Stimulated activated CD4-positive, alpha-beta T cell treated with anti-CD3 and anti-CD28 coated beads, Interleukin-4, amount 100 ng/mL, for 4 hours (primary cell): Measurements from ENCODE around the gene UBL4B.

Source experiments
- DNase-seq, 2 experiments: peaks; one replicate each; pipeline ENCODE4 v3.0.0-alpha.2; 2020

UBL4B gene

DNA sequence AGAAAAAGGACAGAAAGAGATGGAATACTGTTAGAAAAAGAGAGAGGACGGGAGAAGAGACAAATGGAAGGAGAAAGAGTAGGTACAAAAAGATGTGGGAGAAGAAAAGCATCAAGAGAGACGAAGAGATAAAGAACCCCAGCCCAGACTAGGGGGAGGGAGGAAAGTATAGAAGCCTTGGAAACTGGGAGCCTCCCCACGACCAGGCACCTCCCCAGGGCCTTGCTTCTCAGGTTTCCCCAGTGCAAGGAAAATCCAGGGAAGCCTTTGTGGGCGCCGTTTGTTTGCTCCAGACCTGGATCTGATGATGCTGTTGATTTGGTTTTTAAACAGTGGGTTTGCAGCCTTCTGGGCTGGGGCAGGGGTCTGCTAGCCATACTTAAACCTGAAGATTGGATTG lies 26.6 kb upstream of the UBL4B start:
- DNase-seq = no peak

DNA sequence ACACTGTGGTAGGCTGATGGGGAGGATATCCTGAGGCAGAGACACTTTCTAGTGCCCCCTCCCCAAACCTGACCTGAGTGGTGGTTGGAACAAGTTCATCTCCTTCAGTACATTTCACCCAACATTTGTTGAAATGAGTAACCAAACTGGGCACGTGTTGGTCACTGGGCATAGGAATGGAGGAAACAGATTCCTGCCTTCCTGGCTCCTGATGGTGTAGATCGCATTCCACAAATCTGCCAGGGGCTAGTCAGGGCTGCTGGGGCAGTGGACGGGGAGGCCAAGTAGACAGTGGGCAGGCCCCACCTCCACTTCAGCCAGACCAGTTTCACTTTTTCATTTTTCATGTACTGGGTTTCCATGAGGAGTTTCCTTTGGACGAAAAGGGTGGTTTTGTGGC lies 25.3 kb upstream of the UBL4B start:
- DNase-seq = no peak

DNA sequence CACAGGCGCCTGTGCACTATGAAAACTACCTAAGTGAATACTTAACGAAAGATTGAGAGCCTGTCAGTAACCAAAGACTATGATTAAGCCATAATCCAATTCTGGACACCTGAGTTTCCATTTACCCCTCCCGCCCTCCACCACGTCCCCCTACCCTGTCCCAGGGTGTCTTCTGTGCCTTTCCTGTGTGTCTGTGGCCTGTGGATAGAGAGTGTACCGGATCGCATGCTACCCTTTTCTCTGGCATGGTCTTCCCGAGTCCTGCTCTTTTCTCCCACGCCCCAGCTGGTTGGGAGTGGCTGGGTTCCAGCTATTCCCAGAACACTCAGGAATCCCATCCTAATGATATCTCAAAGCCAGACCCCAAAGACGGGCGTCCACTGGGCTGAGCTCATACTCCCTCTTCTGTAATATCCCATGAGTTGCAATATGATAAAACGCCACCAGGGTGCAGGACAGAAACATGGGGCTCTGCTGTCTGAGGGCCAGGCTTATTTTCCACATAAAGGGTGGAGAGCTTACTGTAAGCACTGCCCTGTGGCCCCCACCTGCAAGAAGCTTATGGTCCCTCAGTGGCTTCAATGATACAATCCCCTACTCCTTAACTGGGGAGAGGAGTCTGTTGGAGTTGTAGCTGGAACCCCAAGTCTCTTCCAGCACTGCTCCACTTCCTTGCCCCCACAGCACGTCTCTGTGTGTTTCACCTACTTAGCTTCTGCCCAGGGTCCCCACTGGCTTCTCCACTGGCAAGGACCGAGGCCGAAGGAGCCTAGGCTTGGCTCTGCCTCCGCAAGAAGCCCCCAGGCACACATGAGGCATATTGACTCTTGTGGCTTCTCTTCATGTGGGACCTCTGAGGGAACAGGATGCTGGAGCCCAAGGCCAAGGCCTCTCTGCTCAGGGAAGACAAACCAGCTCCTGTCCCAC lies 24.2 kb upstream of the UBL4B start:
- DNase-seq = peak in 1 of 2 experiments; percentile 16

DNA sequence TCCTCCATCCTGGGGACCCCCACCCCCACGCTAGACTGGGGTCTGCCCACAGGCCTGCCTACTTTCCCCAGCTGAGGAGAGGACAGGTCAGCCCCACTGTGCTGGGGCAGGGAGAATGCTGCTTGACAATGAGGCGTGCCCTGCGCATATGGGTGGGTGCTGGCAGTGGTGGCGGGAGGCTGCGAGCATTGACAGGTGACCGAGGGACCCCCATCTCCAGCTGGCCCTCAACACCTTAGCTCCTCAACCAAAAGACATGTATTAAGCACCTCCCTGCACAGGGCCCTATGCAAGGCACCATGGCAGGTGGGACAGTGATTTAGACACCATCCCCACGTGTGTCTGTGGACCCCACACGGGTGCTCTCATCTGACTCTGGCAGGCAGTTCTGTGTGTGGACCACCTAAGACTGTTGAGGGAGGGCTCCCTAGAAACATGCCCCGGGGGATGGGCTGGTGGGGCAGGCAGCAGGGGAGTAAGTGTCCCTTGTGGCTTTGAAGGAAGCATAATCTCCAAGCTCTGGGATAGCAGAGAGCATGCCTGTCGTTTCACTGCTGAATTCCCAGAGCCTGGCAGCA lies 23.4 kb upstream of the UBL4B start:
- no peak for DNase-seq

DNA sequence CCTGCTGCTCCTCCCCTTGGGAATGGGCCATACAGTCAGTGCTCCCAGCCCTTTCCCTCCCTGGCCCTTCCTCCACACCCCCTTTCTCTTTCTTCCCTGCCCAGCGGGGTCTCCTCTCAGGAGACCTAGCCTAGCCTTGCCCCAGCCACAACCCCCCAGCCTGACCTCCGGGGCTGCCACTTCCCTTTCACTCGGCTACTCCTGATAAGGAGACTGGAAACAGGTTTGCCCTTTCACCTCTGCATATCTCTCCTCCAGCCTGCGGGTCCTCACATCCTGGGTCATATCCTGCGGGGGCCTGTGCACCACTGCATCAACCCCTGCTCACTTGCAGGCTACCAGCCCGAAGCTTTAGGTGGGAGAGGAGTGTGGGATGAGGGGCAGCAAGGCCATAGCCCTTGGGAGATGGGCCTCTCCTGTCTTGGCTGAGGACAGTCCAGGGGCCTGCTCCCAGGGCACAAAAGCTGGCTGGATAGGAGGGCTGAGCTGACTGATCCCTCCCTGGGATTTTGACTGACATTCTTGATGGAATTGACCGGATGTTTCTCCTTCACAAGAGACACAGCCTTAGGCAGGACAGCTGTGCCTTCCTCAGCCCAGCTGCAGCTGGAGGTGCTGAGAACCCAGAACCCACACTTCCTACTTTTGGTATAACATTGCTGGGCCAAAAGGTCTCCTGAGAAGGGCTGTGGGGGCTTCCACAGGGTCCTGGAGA lies 22.5 kb upstream of the UBL4B start:
- no peak for DNase-seq

DNA sequence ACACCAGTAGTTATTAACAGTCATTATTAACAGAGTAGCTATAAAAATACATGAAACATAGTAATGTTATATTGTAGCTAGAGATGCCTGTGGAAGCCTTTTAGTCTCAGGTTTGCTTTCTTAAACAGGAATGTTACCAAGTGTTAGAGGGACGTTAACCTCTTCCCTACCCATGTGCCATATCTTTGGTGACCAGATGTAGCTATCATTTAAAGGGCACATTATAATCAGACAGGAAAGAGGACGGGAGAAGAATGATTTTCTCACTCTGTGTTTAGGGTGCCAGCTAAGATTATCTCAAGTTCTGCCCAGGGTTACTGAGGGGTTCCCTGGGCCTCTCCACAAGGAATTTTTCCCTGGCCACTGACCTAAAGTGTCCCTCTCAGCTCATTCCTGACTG lies 20.9 kb upstream of the UBL4B start:
- DNase-seq = no peak

DNA sequence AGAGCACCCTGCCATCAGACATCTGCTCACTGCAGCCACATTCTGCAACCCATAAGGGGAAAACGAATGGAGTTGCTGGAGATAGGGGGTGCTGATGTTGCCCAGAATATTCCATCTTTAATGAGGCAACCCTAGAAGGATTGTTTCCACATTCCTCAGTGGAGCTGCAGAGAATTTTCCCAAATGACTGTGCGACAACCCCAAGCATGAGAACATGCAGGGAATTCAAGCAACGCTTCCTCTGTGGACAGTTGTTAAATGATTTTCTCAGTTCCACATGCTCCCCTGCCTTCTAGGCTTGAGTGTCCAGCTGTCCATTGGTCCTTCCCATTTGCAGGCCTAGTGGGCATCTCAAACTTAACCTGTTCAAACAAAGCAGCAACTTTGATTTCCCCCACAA lies 20.5 kb upstream of the UBL4B start:
- no peak for DNase-seq

DNA sequence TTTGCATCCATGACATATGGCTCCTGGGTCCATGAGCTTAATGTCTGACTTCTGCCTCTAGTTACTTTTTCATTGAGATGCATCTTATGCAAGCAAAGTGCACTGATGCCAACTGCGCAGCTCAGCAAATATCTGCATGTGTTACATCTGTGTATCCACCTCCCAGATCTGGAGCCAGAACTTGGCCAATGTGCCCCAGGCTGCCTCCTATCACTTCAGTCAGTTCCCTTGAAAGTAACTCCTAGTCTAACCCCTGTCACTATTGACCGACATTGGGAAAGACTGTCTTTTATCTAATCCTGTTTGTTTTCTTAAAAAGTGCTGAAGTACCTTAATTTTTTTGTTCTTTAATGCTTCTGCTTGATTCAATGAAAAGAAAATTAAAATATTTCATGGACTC lies 19.3 kb upstream of the UBL4B start:
- DNase-seq = no peak

DNA sequence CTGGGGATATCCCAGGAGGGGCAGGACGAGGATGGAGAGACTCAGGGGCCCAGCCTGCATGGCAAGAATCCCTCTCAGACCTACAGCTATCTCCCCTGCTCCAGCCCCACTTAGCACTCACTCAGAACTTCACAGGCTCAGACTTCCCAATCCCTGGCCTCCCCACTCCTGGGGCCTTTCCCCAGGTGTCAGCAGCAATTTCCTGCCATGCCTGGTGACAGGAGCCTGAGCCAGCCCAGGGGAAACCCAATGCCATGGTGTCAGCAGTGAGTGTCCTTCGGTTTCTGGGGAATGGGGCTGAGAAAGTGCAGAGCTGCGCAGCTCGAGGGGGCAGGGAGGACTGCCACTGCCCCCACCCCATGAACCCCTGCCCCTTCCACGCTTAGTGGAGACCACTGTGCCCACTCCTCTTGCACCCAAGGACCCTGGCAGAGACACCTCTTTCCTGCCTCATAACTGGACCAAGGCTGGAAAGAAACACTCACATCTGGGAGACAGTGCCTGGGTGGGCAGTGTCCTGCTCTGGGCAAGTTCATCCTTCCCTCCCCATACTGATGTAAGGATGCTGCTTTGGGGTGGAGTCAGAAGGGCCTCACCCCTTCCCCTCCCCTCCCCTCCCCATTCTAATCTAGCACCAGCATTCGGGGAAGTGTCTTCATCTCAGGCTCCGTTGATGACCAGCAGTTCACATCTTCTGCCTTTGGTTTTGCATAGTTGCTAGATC lies 17.1 kb upstream of the UBL4B start:
- no peak for DNase-seq

DNA sequence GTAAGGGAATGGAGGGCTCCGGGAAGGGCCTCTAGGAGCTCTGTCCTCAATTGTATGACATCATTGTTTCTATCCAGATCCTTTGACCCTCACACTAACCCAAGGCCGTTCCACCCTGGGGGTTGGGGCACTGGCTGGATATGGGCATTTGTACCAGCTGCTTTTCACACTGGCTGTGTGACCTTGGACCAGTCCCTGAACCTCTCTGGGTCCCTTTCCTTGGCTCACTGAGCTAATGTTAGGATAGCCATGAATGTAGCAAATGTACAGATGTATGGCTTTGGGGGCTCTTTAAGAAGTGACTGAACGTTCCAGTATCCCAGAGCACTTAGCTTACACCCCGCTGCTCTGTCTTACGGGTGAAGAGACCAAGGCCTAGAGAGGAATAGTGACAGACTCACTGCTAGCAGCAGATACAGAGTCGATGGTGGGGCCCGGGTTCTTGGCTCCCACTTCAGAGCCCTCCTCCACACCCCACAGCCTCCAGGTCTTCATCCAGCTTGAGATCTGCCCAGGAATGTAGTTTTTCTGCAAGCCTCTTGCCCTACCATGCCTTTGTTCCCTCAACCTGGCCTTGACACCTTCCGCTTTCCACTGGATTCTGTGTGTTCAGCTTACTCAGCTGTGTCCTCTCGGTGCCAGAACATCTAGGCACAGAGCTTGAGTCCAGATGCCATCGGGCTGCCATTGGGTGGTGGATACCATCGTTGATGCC lies 14.6 kb upstream of the UBL4B start:
- no peak for DNase-seq

DNA sequence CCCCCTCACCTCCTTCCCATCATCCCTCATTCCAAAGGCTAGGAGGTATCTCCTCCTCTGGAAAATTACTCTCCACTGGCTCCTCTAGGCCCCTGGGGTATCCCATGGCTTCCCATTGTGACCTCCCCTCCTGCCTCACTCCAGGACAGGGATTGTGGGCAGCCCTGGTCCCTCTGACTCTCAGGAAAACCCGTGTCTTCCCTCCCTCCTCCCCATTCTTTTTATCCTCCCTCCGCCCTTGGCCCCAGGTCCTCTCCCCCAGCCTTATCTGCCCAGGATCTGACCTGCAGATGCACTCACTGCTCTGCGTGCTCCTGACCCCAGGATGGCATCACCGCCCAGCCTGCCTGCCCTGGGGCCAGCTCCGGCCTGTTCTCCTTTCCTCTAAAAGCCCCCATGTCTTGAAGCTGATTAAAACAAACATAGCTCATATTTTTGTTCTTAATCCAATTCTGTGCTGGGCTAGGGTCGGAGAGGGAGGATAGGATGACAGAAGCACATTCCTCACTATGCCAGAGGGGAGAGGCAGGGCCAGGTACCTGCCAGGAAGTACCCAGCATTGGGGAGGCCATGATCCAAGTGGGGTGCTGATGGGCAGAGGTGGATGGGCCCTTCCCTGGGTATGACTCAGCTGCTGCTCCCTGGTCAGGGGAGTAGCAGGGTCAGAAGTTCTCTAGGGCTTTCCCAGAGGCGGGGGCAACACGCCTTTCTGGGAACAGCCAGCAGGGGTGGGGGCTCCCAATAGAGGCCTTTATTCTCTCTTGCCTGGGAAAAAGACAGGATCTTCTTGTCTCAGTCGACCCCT lies 13.8 kb upstream of the UBL4B start:
- DNase-seq = no peak

DNA sequence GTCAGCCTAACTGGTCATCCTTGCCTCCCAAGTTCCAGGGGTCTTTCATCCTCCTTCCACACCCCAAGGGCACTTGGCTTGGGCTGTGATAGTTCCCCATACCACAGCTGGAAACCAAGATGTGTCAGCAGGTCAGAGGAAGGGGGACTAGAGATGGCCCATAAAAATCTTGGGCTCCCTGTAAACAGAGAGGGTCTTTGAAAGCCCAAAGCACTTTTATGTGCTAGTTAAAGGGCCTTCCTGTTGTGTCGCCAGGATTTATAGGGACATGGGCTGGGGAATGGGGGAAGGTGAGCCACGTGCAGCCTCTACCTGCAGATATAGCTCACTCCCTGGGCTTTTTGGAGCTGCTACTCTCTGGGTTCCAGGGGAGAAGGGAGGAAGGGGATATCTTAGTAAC lies 11.9 kb upstream of the UBL4B start:
- no peak for DNase-seq

DNA sequence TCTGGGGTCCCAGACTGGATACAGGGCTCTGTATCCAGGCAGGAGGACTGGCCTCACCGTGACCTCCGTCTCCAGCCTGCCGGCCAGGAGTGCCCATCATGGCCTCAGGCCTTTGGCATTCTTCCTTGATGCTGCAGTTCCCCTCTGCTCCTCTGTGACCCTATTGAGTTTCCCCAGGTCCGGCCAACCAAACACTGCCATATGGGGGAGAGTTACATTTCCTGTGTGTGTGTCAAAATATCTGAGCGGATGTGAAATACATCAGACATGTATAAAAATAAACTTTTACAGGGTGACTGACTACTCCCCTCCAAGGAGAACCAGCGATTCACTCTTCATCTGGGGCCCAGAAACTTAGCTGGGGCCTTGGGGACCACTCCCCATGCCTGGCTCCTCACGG lies 10.2 kb upstream of the UBL4B start:
- DNase-seq = no peak

DNA sequence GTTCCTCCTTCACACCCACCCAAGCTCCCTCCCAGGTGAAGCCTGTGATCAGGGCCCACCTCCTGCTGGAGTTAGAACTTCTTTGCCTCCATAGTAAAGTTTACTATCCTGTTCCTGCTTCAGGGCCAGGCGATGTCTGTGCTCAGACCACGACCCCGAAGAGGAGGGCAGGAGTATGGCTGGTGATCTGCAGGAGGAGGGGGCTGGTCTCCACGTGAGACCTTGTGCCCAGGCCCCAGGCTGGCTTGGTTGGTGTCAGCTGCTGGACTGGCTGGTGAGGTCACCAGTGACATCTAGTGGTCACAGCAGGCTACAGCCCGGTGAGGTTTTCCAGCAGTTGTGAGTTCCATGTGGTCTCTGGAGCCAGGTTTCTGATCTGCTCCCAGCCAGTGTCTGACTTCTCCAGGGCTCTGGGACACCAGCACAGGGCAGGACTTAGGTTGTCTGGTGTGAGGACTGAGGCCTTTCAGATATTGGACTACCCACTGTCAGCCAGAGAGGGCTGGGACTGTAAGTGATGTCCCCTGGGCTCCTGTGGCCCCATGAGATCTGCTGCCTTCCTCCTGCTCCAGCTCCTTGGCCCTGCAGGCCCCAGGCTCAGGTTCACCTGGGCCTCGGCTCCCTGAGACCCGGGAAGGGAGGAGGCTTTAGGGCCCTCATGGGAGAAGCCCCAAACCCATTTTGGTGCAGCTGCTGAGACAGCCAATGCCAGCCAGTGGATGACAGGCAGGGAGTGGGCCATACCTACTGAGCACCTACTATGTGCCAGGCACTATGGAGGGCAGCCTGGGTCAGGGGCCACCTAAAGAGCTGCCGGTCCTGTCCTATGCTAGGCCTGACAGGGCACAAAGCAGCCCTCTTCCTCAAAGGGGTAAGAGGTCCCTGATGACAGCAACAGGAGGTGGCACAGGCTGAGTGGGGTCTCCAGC lies 6.0 kb upstream of the UBL4B start:
- DNase-seq = peak; percentile 48 to 50

DNA sequence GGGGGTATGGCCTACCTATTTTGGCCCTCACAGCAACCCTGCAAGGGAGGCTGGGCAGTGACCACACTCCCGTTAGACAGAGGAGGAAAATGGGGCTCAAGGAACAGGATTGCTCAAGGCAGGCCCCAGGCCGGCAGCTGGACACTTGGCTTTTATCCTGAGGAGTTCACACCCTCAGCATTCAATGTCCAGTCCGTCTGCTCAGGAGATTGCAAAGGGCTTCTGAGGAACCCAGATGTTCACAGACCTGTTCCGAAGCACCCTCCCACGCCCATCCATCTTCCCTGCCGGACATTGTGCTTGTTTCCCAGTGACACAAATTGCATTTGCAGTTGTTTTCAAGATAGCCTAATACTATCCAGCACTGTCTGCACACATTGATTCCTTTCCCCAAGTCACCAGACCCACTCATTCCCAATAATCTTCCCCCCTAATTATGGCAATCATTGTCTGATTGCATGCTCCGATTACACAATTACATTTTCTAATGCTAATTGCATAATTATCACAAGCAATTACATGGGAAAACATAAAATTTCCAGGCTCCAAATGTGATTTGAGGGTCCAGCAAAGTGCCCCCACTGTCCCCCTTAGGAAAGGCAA lies 4.3 kb upstream of the UBL4B start:
- DNase-seq = no peak

DNA sequence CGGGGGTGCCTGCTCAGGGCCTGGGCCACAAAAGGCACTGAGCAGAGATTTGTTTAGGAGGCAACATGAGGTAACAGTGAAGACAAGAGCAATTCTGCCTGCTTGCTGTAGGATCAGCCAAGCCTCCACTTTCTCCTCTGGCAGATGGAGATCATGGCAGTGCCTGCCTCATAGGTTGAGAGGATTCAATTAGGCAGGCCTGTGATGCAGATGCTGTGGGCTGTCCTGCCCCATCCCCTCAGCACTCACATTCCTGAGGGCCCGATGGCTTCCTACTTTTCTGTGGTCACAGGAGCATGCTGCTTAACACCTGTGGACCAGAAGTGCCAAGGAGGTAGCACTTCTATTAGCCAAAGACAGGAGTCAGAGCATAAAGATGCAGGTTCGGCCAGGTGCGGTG lies 1.2 kb upstream of the UBL4B start:
- no peak for DNase-seq

DNA sequence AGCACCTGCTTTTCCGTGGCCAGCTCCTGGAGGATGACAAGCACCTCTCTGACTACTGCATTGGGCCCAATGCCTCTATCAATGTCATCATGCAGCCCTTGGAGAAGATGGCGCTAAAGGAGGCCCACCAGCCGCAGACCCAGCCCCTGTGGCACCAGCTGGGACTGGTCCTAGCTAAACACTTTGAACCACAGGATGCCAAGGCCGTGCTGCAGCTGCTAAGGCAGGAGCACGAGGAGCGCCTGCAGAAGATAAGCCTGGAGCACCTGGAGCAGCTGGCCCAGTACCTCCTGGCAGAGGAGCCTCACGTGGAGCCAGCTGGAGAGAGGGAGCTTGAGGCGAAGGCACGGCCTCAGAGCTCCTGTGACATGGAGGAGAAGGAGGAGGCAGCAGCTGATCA lies 413 bp downstream of the UBL4B start:
- no peak for DNase-seq

DNA sequence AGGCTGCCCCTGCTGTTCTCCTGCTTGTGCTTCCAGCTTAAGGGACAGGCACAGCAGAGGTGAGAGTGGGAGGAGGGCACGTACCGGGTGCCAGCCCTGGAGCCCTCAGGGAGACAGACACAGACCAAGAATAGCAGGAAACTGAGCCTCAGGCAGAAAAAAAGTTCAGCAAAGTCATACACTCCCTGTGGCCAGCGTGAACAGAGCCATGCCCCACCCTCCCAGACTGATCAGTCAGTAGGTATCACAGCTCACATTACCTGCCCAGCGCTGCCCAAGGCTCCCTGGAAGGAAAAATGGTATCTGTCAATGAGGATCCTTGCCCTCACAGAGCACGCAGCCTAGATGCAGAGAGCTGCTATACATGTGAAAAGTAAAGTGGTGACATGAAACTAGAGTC lies 1.3 kb downstream of the UBL4B start:
- DNase-seq = no peak

DNA sequence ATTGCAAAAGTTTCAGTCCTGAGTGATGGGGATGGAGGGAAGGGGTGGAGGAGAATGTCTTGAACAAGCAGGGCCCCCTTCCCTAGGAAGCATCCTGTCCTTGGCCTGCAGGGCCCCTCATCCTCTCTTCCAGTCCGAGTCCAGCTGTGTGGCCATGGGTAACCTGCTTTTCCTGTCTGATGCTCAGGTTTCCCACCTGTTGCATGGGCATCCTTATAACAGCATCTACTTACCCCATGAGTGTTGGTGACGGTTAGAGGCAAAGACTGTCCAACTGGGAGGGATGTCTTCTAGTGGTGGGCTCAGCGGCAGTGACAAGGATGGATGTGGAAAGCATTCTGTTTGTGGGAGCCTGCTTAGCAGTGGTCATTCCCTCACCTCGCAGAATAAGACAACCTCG lies 1.9 kb downstream of the UBL4B start:
- no peak for DNase-seq

DNA sequence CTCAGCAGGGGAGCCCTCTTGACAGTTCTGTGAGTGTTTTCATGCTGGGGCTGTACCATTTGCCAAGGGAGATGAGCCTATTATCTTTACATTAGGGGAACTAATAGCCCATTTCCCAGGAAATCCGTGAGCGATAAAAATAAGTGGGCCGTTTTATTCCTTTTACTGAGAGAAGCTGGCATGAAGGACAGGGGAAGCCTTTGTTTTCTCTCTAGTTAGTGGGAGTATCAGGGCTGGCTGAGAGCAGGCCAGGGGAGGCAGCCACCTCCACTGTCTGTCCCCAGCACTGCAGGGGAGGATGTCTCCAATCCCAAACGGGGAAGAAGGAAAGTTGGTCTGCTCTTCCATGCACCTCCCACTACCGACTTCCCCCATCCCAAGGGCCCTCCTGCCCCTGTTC lies 2.5 kb downstream of the UBL4B start:
- no peak for DNase-seq
